Measurements from ENCODE around the gene BRD7.
A peak's percentile ranks its signal among the peaks of the same experiment; 100 is the strongest.

BRD7 gene

GRCh38 chr16:50368410-50369132 is at the start of gene BRD7:
TSS of gene BRD7 (minus strand) at chr16:50368988. CDS start at chr16:50368774, 214 bp downstream.
- DNase-seq (ENCODE audit: low read depth, low spot score): peak; percentile 6

- DNase-seq (ENCODE audit: low read depth, low spot score): no peak
These were observed 47.6 kb upstream of the BRD7 start for GRCh38 chr16:50416388-50416787.

- DNase-seq (ENCODE audit: low read depth, low spot score): no peak
These were observed 45.4 kb upstream of the BRD7 start for GRCh38 chr16:50414152-50414551.

- DNase-seq (ENCODE audit: low read depth, low spot score): no peak
These were observed 42.2 kb upstream of the BRD7 start for GRCh38 chr16:50411034-50411433.

- DNase-seq (ENCODE audit: low read depth, low spot score): no peak
These were observed 39.3 kb upstream of the BRD7 start for GRCh38 chr16:50408001-50408561.

GRCh38 chr16:50407351-50407750 is 38.6 kb upstream of the BRD7 start:
- no peak for DNase-seq (ENCODE audit: low read depth, low spot score)

- DNase-seq (ENCODE audit: low read depth, low spot score): no peak
These were observed 34.7 kb upstream of the BRD7 start for GRCh38 chr16:50403491-50403890.

- no peak for DNase-seq (ENCODE audit: low read depth, low spot score)
These were observed 33.6 kb upstream of the BRD7 start for GRCh38 chr16:50402298-50402895.

- DNase-seq (ENCODE audit: low read depth, low spot score): no peak
These were observed 32.6 kb upstream of the BRD7 start for GRCh38 chr16:50401355-50401754.

GRCh38 chr16:50400967-50401348 is 32.2 kb upstream of the BRD7 start:
- no peak for DNase-seq (ENCODE audit: low read depth, low spot score)

GRCh38 chr16:50400312-50400966 is 31.7 kb upstream of the BRD7 start:
- DNase-seq (ENCODE audit: low read depth, low spot score): no peak

GRCh38 chr16:50399411-50399810 is 30.6 kb upstream of the BRD7 start:
- no peak for DNase-seq (ENCODE audit: low read depth, low spot score)

- DNase-seq (ENCODE audit: low read depth, low spot score): no peak
These were observed 29.5 kb upstream of the BRD7 start for GRCh38 chr16:50398336-50398735.

- no peak for DNase-seq (ENCODE audit: low read depth, low spot score)
These were observed 28.2 kb upstream of the BRD7 start for GRCh38 chr16:50396761-50397535.

- DNase-seq (ENCODE audit: low read depth, low spot score): no peak
These were observed 27.2 kb upstream of the BRD7 start for GRCh38 chr16:50395763-50396710.

GRCh38 chr16:50393858-50394802 is 25.3 kb upstream of the BRD7 start:
- no peak for DNase-seq (ENCODE audit: low read depth, low spot score)

- DNase-seq (ENCODE audit: low read depth, low spot score): no peak
These were observed 24.6 kb upstream of the BRD7 start for GRCh38 chr16:50393416-50393815.

GRCh38 chr16:50390914-50391716 is 22.3 kb upstream of the BRD7 start:
- DNase-seq (ENCODE audit: low read depth, low spot score): no peak

- DNase-seq (ENCODE audit: low read depth, low spot score): no peak
These were observed 21.6 kb upstream of the BRD7 start for GRCh38 chr16:50390371-50390771.

All from smooth muscle cell of the brain vasculature (primary cell).